Astrocyte (in vitro differentiated cells and primary cell): ENCODE data around the gene TEN1.
A peak's percentile ranks its signal among the peaks of the same experiment; 100 is the strongest.

Source experiments
- EZH2 ChIP-seq: IDR thresholded peaks from 2 replicates; pipeline ENCODE4 v1.6.1; 2012; ENCODE audit warnings: mild to moderate bottlenecking, low read length, inconsistent platforms; ENCODE audit not compliant: insufficient read depth
- TF ChIP-seq, protein P1 (sequence below): IDR thresholded peaks from 2 replicates; pipeline ENCODE4 v1.5.1; 2011; ENCODE audit warnings: low read depth, mild to moderate bottlenecking, inconsistent platforms, low read length, moderate library complexity; ENCODE audit not compliant: insufficient read depth

DNA sequence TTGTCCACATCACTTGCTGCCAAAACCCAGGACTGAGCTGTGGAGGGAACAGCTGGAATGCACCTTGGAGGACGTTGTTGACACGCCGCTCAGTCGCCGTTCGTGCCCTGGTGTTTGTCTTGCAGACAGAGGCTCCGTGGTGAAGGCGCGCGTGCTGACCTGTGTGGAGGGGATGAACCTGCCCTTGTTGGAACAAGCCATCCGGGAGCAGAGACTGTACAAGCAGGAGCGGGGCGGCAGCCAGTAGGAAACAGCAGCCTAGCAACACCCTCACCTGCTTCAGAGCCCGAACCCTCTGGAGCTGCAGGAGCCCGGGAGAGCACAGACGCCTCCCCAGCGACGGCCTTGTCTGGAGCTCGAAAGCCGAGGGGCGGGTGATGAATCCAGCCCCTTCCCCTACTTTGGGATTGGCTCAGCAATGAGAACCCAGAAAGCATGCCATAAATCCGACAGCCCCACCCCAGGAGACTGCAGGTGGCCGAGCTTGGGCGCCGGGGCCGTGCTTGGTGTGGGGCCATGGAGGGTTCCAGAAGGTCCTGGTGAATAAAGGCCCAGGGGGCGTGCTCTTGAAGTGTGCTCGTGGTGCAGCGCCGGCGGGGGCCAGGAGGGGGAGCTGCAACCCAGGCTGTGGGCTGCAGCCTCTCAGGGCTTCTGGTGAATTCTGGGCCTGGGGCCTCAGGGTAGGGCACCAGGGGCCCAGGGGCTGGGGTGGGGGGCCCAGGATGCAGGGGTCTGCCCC, 21.1 kb downstream of the TEN1 start:
- TF ChIP-seq, protein P1, sequence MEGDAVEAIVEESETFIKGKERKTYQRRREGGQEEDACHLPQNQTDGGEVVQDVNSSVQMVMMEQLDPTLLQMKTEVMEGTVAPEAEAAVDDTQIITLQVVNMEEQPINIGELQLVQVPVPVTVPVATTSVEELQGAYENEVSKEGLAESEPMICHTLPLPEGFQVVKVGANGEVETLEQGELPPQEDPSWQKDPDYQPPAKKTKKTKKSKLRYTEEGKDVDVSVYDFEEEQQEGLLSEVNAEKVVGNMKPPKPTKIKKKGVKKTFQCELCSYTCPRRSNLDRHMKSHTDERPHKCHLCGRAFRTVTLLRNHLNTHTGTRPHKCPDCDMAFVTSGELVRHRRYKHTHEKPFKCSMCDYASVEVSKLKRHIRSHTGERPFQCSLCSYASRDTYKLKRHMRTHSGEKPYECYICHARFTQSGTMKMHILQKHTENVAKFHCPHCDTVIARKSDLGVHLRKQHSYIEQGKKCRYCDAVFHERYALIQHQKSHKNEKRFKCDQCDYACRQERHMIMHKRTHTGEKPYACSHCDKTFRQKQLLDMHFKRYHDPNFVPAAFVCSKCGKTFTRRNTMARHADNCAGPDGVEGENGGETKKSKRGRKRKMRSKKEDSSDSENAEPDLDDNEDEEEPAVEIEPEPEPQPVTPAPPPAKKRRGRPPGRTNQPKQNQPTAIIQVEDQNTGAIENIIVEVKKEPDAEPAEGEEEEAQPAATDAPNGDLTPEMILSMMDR = peak; percentile 44
- no peak for TF ChIP-seq EZH2
